ELR (cell line): ENCODE measurements around the gene FLNB.
A peak's percentile ranks its signal among the peaks of the same experiment; 100 is the strongest.

ENCODE experiments used
- DNase-seq: peaks from one replicate; pipeline ENCODE4 v3.0.0-alpha.2; 2015; ENCODE audit warnings: low read depth

The FLNB gene

GRCh38 chr3:58164199-58164879, 156.1 kb downstream of the FLNB start:
- no peak for DNase-seq

- no peak for DNase-seq
Measured at GRCh38 chr3:58164906-58165821, 156.9 kb downstream of the FLNB start.

- DNase-seq: peak; percentile 65
Measured at GRCh38 chr3:58167431-58168351, 159.5 kb downstream of the FLNB start.

- no peak for DNase-seq
Measured at GRCh38 chr3:58168498-58168897, 160.3 kb downstream of the FLNB start.

GRCh38 chr3:58169371-58169770, 161.1 kb downstream of the FLNB start:
- no peak for DNase-seq

GRCh38 chr3:58170376-58170775, 162.2 kb downstream of the FLNB start:
- DNase-seq: no peak

- no peak for DNase-seq
Measured at GRCh38 chr3:58171126-58171525, 162.9 kb downstream of the FLNB start.

GRCh38 chr3:58173029-58173668, 164.9 kb downstream of the FLNB start:
- DNase-seq: no peak

GRCh38 chr3:58173669-58174398, 165.6 kb downstream of the FLNB start:
- DNase-seq: peak; percentile 36

GRCh38 chr3:58175187-58175436, 166.9 kb downstream of the FLNB start:
- no peak for DNase-seq

- DNase-seq: peak; percentile 33
Measured at GRCh38 chr3:58175437-58176184, 167.4 kb downstream of the FLNB start.

- DNase-seq: no peak
Measured at GRCh38 chr3:58176185-58176530, 167.9 kb downstream of the FLNB start.

- peak; percentile 32 for DNase-seq
Measured at GRCh38 chr3:58176827-58177489, 168.7 kb downstream of the FLNB start.

- peak; percentile 82 for DNase-seq
Measured at GRCh38 chr3:58177747-58178527, 169.7 kb downstream of the FLNB start.

GRCh38 chr3:58178528-58179234, 170.5 kb downstream of the FLNB start:
- DNase-seq: no peak

GRCh38 chr3:58179235-58180098, 171.2 kb downstream of the FLNB start:
- no peak for DNase-seq

GRCh38 chr3:58180099-58180880, 172.1 kb downstream of the FLNB start:
- DNase-seq: no peak
